ENCODE data around the gene DAPK3.

DNA sequence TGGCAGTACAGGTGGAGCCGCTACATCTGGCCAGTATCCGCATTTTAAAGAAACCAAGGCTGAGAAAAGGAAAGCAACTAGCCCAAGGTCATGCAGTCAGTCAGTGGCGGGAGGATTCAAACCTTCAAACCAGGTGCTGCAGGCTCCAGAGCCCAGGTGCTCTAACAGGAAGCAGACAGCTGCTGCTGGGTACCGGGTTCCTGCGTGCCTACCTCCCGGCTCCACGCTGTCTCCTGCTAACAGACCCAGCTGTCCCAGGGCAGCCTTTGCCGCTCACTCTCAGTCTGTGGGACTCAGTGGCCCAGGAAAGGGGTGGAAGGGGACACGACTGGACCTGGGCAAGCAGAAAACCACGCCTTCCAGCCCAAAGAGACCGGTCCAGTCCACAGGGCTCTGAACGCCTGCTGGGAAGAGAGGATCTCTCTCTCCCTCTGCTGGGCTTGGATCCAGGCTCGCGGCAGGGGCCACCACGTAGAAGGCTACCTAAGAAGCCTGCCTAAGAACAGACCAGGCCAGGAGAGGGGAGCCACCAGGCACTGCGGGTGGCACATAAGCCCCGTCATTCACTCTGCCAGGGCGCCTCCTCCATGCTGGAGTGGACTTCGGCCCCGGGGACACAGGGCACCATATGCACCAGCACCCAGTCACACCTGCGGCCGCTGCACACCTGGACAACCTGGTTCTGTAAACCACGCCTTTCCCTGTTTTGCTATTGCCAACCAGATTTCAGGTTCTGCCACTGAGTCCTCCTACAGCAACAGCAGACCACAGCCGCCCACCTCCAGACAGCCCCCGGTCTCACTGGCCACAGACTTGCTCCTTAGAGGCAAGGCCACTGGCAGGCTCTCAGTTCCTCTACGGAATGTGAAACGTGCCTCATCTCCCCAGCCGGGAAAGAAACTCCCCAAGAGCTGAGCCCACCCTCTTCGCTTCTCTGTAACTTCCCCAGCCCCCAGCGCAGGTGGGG is 4.6 kb downstream of the DAPK3 start:
- TF ChIP-seq, protein P1, sequence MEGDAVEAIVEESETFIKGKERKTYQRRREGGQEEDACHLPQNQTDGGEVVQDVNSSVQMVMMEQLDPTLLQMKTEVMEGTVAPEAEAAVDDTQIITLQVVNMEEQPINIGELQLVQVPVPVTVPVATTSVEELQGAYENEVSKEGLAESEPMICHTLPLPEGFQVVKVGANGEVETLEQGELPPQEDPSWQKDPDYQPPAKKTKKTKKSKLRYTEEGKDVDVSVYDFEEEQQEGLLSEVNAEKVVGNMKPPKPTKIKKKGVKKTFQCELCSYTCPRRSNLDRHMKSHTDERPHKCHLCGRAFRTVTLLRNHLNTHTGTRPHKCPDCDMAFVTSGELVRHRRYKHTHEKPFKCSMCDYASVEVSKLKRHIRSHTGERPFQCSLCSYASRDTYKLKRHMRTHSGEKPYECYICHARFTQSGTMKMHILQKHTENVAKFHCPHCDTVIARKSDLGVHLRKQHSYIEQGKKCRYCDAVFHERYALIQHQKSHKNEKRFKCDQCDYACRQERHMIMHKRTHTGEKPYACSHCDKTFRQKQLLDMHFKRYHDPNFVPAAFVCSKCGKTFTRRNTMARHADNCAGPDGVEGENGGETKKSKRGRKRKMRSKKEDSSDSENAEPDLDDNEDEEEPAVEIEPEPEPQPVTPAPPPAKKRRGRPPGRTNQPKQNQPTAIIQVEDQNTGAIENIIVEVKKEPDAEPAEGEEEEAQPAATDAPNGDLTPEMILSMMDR (IDR thresholded peaks at IDR 0.05; ENCODE audit: low read length), result no peak
- TF ChIP-seq EZH2 (optimal IDR thresholded peaks at IDR 0.05; ENCODE audit: low read depth, low read length), result no peak
- no peak for TF ChIP-seq EZH2phosphoT487 (IDR thresholded peaks at IDR 0.05; ENCODE audit: low read length)
